ENCODE data around the gene HDLBP. TPM values are rescaled to one million over a fixed set of nuclear protein-coding genes. Genes with fewer than 3 reads are reported as not detected.

Gene HDLBP
- total RNA-seq, 1 donor from 2014 or later, result 326 TPM

- DNase-seq (ENCODE audit: low read depth), result no peak
- H3K4me3 ChIP-seq (ENCODE audit: low read depth, low read length), result no peak overlapping the region
- TF ChIP-seq CTCF (conservative IDR thresholded peaks at IDR 0.05; ENCODE audit: low read depth, low read length), result no peak
Measured at GRCh38 chr2:241249654-241250053, 65.8 kb downstream of the HDLBP start.

- no peak for TF ChIP-seq CTCF (conservative IDR thresholded peaks at IDR 0.05; ENCODE audit: low read depth, low read length)
- no peak for DNase-seq (ENCODE audit: low read depth)
- no peak overlapping the region for H3K4me3 ChIP-seq (ENCODE audit: low read depth, low read length)
Measured at GRCh38 chr2:241248897-241249296, 66.6 kb downstream of the HDLBP start.

GRCh38 chr2:241248289-241248688 is 67.2 kb downstream of the HDLBP start:
- no peak for TF ChIP-seq CTCF (conservative IDR thresholded peaks at IDR 0.05; ENCODE audit: low read depth, low read length)
- no peak for DNase-seq (ENCODE audit: low read depth)
- H3K4me3 ChIP-seq (ENCODE audit: low read depth, low read length), result no peak overlapping the region

- DNase-seq (ENCODE audit: low read depth), result no peak
- H3K4me3 ChIP-seq (ENCODE audit: low read depth, low read length), result no peak overlapping the region
- TF ChIP-seq CTCF (conservative IDR thresholded peaks at IDR 0.05; ENCODE audit: low read depth, low read length), result no peak
Measured at GRCh38 chr2:241244368-241244767, 71.1 kb downstream of the HDLBP start.

GRCh38 chr2:241242306-241242705 is 73.2 kb downstream of the HDLBP start:
- no peak for DNase-seq (ENCODE audit: low read depth)
- H3K4me3 ChIP-seq (ENCODE audit: low read depth, low read length), result no peak overlapping the region
- TF ChIP-seq CTCF (conservative IDR thresholded peaks at IDR 0.05; ENCODE audit: low read depth, low read length), result no peak

GRCh38 chr2:241241669-241242068 is 73.8 kb downstream of the HDLBP start:
- DNase-seq (ENCODE audit: low read depth), result no peak
- no peak overlapping the region for H3K4me3 ChIP-seq (ENCODE audit: low read depth, low read length)
- no peak for TF ChIP-seq CTCF (conservative IDR thresholded peaks at IDR 0.05; ENCODE audit: low read depth, low read length)

- H3K4me3 ChIP-seq (ENCODE audit: low read depth, low read length), result no peak overlapping the region
- no peak for DNase-seq (ENCODE audit: low read depth)
- TF ChIP-seq CTCF (conservative IDR thresholded peaks at IDR 0.05; ENCODE audit: low read depth, low read length), result no peak
Measured at GRCh38 chr2:241240320-241241004, 75.0 kb downstream of the HDLBP start.

Data from epithelial cell of proximal tubule (primary cell).